Muscle layer of duodenum (tissue), 2 donors: ENCODE results near the gene EVI2A.
"Not testable (repeated sequence)": the region's sequence is repeated elsewhere in the genome, so short reads cannot be mapped to it uniquely, and the experiment has no call there.

Experiments
- H3K27ac ChIP-seq: one replicate; pipeline ENCODE4 v1.7.0; 2013; ENCODE audit warnings: mild to moderate bottlenecking, low read length
- H3K27me3 ChIP-seq: one replicate; pipeline ENCODE4 v1.7.0; 2013; ENCODE audit warnings: low read depth, mild to moderate bottlenecking, control low read depth, low read length
- H3K36me3 ChIP-seq, 2 donors: one replicate each; pipeline ENCODE4 v1.7.0; 2013; ENCODE audit warnings: low read length in 2 of 2, control low read depth in 1 of 2, mild to moderate bottlenecking in 1 of 2; ENCODE audit not compliant: insufficient read depth in 2 of 2, control insufficient read depth in 1 of 2
- H3K4me1 ChIP-seq, 2 donors: one replicate each; pipeline ENCODE4 v1.7.0; 2013; ENCODE audit warnings: low read length in 2 of 2, mild to moderate bottlenecking in 2 of 2, control low read depth in 1 of 2, moderate library complexity in 1 of 2; ENCODE audit not compliant: insufficient read depth in 2 of 2, control insufficient read depth in 1 of 2
- H3K4me3 ChIP-seq, 2 donors: one replicate each; pipeline ENCODE4 v1.7.0; 2013; ENCODE audit warnings: low read length in 2 of 2, low read depth in 1 of 2, mild to moderate bottlenecking in 1 of 2
- H3K9me3 ChIP-seq, 2 donors: one replicate each; pipeline ENCODE4 v1.7.0; 2013; ENCODE audit warnings: low read length in 2 of 2, control low read depth in 1 of 2, mild to moderate bottlenecking in 1 of 2; ENCODE audit not compliant: control insufficient read depth in 1 of 2
- donor health status: healthy.

Gene EVI2A

DNA sequence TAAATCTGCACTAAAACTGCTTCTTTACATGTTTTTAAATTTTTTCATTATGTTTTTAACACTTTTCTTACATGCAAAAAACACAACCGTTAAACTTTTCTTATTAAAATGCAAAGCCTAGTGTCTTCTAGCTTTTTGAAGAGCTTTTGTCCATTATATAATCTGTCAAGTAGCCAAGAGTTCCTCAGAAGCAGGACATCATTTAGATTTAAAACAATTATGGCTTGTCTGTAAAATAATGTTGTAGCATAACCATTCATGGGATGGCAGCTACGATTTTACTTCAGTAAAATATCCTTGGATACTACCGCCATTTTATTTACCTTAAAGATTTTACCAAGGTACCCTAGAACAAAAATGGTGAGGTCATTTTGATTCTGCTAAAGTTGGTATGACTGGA, 27.2 kb downstream of the EVI2A start:
- no peaks in the 10 kb centered on the region for H3K9me3 ChIP-seq
- peaks cover 0 to 6% of the 10 kb centered on the region in 2 donors for H3K36me3 ChIP-seq
- H3K4me1 ChIP-seq, result no peaks in the 10 kb centered on the region
- H3K27me3 ChIP-seq, result no peaks in the 10 kb centered on the region
- H3K27ac ChIP-seq, result no peak overlapping the region
- H3K4me3 ChIP-seq, result no peak overlapping the region

DNA sequence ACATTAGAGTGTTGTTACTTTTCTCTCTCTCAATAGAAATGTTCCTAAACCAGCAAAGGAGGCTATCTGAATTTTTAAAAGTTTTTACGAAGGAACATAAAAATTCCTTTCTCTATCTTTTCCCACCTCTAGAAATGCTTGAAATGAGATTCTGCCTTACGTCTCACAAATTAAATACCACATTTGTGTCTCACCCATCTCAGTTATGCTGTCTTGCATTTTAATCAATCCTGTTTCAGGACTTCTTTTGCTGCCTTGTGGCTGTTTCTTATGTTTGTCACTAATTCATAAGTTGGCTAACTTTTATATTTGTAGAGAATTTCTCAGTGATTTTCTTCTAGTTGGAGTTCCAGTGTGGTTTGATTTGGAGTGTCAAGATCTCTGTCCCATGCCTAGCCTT, 27.8 kb downstream of the EVI2A start:
- Histone ChIP-seq H3K4me3 (no peak overlapping the region), H3K27ac (no peak overlapping the region), H3K36me3 (peaks cover 0 to 6% of the 10 kb centered on the region in 2 donors), H3K4me1 (no peaks in the 10 kb centered on the region), H3K9me3 (no peaks in the 10 kb centered on the region), H3K27me3 (no peaks in the 10 kb centered on the region)

- Histone ChIP-seq H3K36me3 (peaks cover 6% of the 10 kb centered on the region in 2 donors), H3K9me3 (no peaks in the 10 kb centered on the region), H3K4me1 (no peaks in the 10 kb centered on the region)
Observed at GRCh38 chr17:31291820-31292219, 29.6 kb downstream of the EVI2A start.

DNA sequence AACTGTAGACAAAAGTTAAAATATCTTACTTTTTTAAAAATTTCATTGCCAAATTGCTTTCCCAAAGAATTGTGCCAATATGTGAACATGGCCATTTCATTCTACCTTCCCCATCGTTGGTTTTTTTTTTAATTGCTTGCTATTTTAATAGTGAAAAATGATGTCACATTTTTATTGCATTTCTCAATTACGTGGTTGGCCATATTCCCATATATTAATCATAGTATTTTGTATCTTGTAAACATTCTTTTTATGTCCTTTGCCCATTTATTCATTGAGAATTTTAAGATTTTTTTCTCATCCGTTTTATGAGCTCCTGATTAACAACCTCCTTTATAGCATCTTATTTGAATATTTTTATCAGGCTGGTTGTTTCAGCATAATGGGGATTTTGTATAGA, 31.6 kb downstream of the EVI2A start:
- H3K36me3 ChIP-seq, result peaks cover 6% of the 10 kb centered on the region in 2 donors
- H3K27me3 ChIP-seq, result no peaks in the 10 kb centered on the region
- no peak overlapping the region for H3K4me3 ChIP-seq
- no peaks in the 10 kb centered on the region for H3K4me1 ChIP-seq
- H3K27ac ChIP-seq, result no peak overlapping the region
- no peaks in the 10 kb centered on the region for H3K9me3 ChIP-seq

More at GRCh38 chr17:31291820-31292219, 29.6 kb downstream of the EVI2A start:
- no peak overlapping the region for H3K27ac ChIP-seq
- H3K27me3 ChIP-seq, result no peaks in the 10 kb centered on the region
- no peak overlapping the region for H3K4me3 ChIP-seq

- H3K27me3 ChIP-seq, H3K4me3 ChIP-seq, H3K36me3 ChIP-seq, H3K4me1 ChIP-seq, H3K27ac ChIP-seq, H3K9me3 ChIP-seq: not testable (repeated sequence)
Observed at GRCh38 chr17:31287932-31288331, 33.5 kb downstream of the EVI2A start.

DNA sequence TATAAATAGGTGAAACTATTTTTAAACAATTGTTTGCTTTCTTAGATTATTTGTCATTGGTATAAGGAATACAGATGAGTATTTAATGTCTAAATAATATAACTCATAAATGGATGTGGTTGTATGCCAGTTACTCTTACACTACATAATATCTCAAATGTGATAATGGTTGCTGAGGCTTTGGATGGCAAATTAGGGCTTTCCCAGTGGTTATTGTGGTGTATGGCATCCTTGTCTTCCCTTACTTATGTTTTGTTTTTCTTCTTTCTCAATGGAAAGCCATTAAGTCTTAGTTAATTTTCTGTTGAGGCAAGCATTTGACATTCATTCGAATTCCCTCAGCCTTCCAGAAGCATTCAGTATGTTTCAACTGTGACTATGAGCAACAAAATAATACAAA, 34.8 kb downstream of the EVI2A start:
- no peak overlapping the region for H3K4me3 ChIP-seq

DNA sequence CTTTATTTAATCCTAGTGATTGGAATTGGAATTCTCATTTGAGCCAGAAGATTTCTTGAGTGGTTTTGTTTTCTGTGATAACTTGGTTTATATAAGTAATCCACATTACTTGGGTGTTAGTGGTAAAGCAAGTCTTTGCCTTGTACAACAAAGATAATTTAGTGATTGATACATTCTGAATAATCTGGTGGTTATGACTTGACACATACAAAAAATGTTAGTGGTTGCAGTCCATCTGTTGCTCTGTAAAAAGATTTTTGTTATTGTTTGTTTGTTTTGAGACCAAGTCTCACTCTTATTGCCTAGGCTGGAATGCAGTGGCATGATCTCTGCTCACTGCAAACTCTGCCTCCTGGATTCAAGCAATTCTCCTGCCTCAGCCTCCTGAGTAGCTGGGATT, 37.6 kb downstream of the EVI2A start:
- Histone ChIP-seq H3K36me3 (peaks cover 0 to 6% of the 10 kb centered on the region in 2 donors), H3K27ac (no peak overlapping the region), H3K9me3 (no peaks in the 10 kb centered on the region), H3K27me3 (no peaks in the 10 kb centered on the region), H3K4me3 (no peak overlapping the region), H3K4me1 (no peaks in the 10 kb centered on the region)

More for the DNA sequence above, 34.8 kb downstream of the EVI2A start:
- H3K4me1 ChIP-seq, result no peaks in the 10 kb centered on the region
- no peak overlapping the region for H3K27ac ChIP-seq
- H3K27me3 ChIP-seq, result no peaks in the 10 kb centered on the region
- no peaks in the 10 kb centered on the region for H3K9me3 ChIP-seq
- H3K36me3 ChIP-seq, result peaks cover under 1 to 6% of the 10 kb centered on the region in 2 donors

DNA sequence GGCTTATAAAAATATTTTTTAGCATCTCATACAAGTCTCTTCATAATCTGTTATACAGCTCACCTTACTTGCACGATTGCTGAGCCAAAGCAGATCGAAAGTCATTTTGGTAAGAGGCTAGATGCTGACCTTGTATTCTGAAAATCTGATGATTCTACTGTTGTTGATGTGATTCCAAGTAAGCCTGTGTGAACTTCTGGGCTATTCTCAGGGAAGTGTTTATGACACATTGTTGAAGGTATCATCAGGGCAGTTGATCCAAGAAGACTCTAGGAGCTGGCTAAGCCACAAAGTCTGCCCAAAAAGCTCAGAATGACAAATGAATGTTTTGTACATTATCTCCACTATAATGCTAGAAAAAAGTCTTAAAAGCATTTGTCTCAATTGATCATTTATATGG, 40.4 kb downstream of the EVI2A start:
- H3K27ac ChIP-seq, result no peak overlapping the region
- H3K36me3 ChIP-seq, result peaks cover 0 to 3% of the 10 kb centered on the region in 2 donors
- H3K4me3 ChIP-seq, result no peak overlapping the region
- H3K27me3 ChIP-seq, result no peaks in the 10 kb centered on the region
- no peaks in the 10 kb centered on the region for H3K9me3 ChIP-seq
- no peaks in the 10 kb centered on the region for H3K4me1 ChIP-seq

GRCh38 chr17:31279401-31279800, 42.0 kb downstream of the EVI2A start:
- Histone ChIP-seq H3K27me3 (no peaks in the 10 kb centered on the region), H3K4me1 (peaks cover 0 to 4% of the 10 kb centered on the region in 2 donors), H3K27ac (no peak overlapping the region), H3K36me3 (peaks cover 0 to 3% of the 10 kb centered on the region in 2 donors), H3K4me3 (no peak overlapping the region), H3K9me3 (no peaks in the 10 kb centered on the region)

DNA sequence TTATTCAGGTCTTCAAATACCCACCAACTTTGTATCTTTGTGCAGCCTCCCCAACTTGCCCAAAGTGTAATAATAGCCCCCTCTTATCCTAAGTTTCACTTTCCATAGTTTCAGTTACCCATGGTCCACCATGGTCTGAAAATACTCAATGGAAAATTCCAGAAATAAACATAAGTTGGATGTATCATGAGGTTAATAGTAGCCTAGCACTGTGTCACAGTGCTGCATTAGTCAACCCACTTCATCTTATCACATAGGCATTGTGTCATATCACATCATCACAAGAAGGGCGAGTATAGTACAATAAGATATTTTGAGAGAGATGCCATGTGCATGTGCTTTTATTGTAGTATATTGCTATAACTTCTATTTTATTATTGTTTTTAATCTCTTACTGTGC, 46.3 kb downstream of the EVI2A start:
- Histone ChIP-seq H3K4me3 (no peak overlapping the region), H3K27me3 (no peaks in the 10 kb centered on the region), H3K36me3 (peaks cover 0 to 3% of the 10 kb centered on the region in 2 donors), H3K9me3 (no peaks in the 10 kb centered on the region), H3K27ac (no peak overlapping the region), H3K4me1 (peaks cover 4 to 7% of the 10 kb centered on the region in 2 donors)

DNA sequence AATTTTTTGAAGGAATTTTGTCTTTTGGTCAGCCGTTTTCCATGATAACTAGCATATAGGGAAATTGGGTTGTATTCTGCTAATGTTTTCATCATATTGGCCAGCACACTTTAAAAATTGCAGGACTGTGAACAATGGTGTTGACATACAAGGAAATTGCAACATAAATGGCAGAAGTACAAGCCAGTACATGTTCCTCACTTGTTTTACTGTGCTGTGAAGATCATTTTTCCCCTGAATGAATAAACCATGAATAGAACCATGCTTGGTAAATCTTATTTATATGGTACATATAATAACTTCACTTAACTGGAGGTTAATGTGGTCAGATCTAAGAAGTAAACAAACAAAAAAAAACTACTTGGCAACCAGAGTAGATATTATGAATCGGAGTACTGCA, 47.2 kb downstream of the EVI2A start:
- H3K27ac ChIP-seq, result no peak overlapping the region

GRCh38 chr17:31273516-31273915, 47.9 kb downstream of the EVI2A start:
- Histone ChIP-seq H3K27ac (no peak overlapping the region), H3K36me3 (peaks cover 0 to 8% of the 10 kb centered on the region in 2 donors), H3K27me3 (no peaks in the 10 kb centered on the region), H3K9me3 (no peaks in the 10 kb centered on the region), H3K4me3 (no peak overlapping the region), H3K4me1 (peaks cover 4 to 7% of the 10 kb centered on the region in 2 donors)

More for the DNA sequence above, 47.2 kb downstream of the EVI2A start:
- H3K9me3 ChIP-seq, result no peaks in the 10 kb centered on the region
- peaks cover 4 to 7% of the 10 kb centered on the region in 2 donors for H3K4me1 ChIP-seq
- no peaks in the 10 kb centered on the region for H3K27me3 ChIP-seq
- H3K36me3 ChIP-seq, result peaks cover 0 to 3% of the 10 kb centered on the region in 2 donors
- H3K4me3 ChIP-seq, result no peak overlapping the region
